CD4-positive, alpha-beta T cell treated with Interleukin-10 for 1 hour (primary cell): ENCODE measurements around the gene ASB6.

Experiments
- DNase-seq: peaks from one replicate; pipeline ENCODE4 v3.0.0-alpha.2; 2020

The ASB6 gene

GRCh38 chr9:129624947-129625346 is 17.0 kb downstream of the ASB6 start:
- peak; percentile 47 for DNase-seq

- DNase-seq, result peak; percentile 76
Observed at GRCh38 chr9:129624168-129624759, 17.7 kb downstream of the ASB6 start.

- no peak for DNase-seq
Observed at GRCh38 chr9:129623331-129623730, 18.6 kb downstream of the ASB6 start.

- DNase-seq, result no peak
Observed at GRCh38 chr9:129620669-129621295, 21.2 kb downstream of the ASB6 start, which contains the start of gene C9orf50. TSS of gene C9orf50 (minus strand) at chr9:129621101. CDS start at chr9:129620574, 527 bp downstream.

- DNase-seq, result no peak
Observed at GRCh38 chr9:129619787-129620668, 21.9 kb downstream of the ASB6 start.

GRCh38 chr9:129617167-129617566 is 24.8 kb downstream of the ASB6 start:
- no peak for DNase-seq

- no peak for DNase-seq
Observed at GRCh38 chr9:129615407-129616285, 26.3 kb downstream of the ASB6 start.

- DNase-seq, result no peak
Observed at GRCh38 chr9:129614932-129615331, 27.0 kb downstream of the ASB6 start.

- DNase-seq, result no peak
Observed at GRCh38 chr9:129613520-129614175, 28.3 kb downstream of the ASB6 start.

- DNase-seq, result no peak
Observed at GRCh38 chr9:129612815-129613519, 29.0 kb downstream of the ASB6 start.

- no peak for DNase-seq
Observed at GRCh38 chr9:129612123-129612522, 29.8 kb downstream of the ASB6 start.

- DNase-seq, result no peak
Observed at GRCh38 chr9:129611307-129611800, 30.6 kb downstream of the ASB6 start.

GRCh38 chr9:129610473-129611306 is 31.3 kb downstream of the ASB6 start:
- DNase-seq, result peak; percentile 74

GRCh38 chr9:129610213-129610472 is 31.8 kb downstream of the ASB6 start:
- no peak for DNase-seq

- peak; percentile 85 for DNase-seq
Observed at GRCh38 chr9:129609486-129610212, 32.3 kb downstream of the ASB6 start.

- DNase-seq, result no peak
Observed at GRCh38 chr9:129608561-129609481, 33.1 kb downstream of the ASB6 start.

GRCh38 chr9:129607027-129607387 is 34.9 kb downstream of the ASB6 start:
- no peak for DNase-seq

- DNase-seq, result no peak
Observed at GRCh38 chr9:129606161-129607026, 35.6 kb downstream of the ASB6 start.
